ENCODE data around the gene JAZF1.

Gene JAZF1

DNA sequence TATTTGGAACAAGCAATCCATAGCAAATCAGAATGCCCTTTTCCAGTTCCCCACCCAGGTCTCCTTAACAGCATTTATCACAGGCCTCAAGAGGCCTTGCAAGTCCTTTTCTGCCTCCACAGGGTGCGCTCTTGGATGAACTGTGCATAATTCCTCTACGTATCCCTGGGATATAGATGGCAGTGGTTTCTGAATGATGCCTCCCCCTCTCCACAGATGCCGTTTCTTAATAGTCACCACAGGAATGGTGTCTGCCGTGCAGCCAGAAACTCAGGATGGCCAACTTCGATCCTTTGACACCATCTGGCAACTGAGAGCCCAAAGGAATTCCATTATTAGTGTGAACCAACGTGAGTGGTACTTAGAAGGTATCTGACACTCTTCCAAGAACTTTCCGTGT is 43.1 kb downstream of the JAZF1 start:
- DNase-seq (ENCODE audit: low spot score) (no peak), FAIRE-seq (no peak)

GRCh38 chr7:28136885-28137284 is 43.7 kb downstream of the JAZF1 start:
- no peak for DNase-seq (ENCODE audit: low spot score)
- FAIRE-seq, result no peak

DNA sequence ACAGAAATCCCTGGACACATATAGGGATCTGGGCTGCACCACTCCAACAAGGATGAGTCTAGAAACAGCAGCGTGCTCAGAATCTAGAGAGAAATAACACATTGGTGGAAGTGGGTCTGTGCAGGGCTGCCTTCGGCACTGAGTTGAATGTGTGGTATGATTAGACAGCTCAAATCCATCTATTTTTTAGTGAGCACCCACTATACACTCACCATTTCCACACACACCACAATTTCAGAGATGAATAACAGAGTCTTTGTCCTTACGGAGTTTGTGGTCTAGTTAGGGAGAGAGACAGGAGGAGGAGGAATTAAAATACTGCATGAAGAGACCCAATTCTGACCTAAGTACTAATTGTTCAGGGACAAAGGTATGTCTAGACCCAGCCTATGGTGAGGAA is 44.2 kb downstream of the JAZF1 start:
- FAIRE-seq, result no peak

GRCh38 chr7:28135760-28136159 is 44.8 kb downstream of the JAZF1 start:
- FAIRE-seq (no peak), DNase-seq (ENCODE audit: low spot score) (no peak)

More for the DNA sequence above, 44.2 kb downstream of the JAZF1 start:
- DNase-seq (ENCODE audit: low spot score), result no peak

DNA sequence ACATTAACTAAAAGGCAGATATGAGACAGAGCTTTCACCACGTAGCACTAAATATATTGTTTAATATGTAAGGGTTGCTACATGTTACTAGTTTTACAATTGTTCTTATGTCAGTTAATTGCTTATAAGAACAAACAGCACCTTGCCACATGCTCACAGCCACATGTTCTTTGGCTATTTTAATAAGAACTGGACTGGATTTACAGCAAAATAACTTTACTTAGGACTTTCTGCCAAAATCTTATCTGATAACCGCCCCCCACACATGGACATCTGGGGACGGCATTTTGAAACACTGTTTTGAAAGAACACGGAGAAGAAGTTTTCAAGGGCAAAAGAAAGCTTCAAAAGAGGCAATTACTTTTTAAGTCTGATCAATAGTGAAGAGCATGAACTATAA is 45.3 kb downstream of the JAZF1 start:
- no peak for FAIRE-seq
- no peak for DNase-seq (ENCODE audit: low spot score)

GRCh38 chr7:28133872-28134271 is 46.7 kb downstream of the JAZF1 start:
- DNase-seq (ENCODE audit: low spot score) (no peak), FAIRE-seq (no peak)

GRCh38 chr7:28132959-28133870 is 47.4 kb downstream of the JAZF1 start:
- DNase-seq (ENCODE audit: low spot score) (no peak), FAIRE-seq (no peak)

DNA sequence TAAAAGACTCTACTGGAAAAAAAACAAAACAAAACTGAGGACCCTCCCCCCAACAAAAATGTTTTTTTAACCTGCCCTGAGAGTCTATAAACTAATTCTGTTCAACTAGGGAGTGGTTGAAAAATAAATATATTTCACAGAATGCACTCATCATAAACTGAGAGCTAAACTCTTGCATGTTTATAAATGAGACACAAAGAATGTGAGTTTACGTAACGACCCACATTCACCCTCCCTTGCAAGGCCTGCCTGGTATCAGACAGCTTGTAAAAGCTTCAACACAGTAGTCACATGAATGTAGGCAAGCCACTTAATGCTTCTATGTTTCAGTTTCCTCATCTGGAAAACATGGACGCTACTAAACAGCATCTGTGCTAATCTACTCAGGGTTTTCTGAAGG is 50.3 kb downstream of the JAZF1 start:
- FAIRE-seq, result no peak

GRCh38 chr7:28128608-28129007 is 52.0 kb downstream of the JAZF1 start:
- DNase-seq (ENCODE audit: low spot score) (no peak), FAIRE-seq (no peak)

More for the DNA sequence above, 50.3 kb downstream of the JAZF1 start:
- no peak for DNase-seq (ENCODE audit: low spot score)

- no peak for FAIRE-seq
- DNase-seq (ENCODE audit: low spot score), result no peak
Observed at GRCh38 chr7:28126410-28127041, 54.1 kb downstream of the JAZF1 start.

DNA sequence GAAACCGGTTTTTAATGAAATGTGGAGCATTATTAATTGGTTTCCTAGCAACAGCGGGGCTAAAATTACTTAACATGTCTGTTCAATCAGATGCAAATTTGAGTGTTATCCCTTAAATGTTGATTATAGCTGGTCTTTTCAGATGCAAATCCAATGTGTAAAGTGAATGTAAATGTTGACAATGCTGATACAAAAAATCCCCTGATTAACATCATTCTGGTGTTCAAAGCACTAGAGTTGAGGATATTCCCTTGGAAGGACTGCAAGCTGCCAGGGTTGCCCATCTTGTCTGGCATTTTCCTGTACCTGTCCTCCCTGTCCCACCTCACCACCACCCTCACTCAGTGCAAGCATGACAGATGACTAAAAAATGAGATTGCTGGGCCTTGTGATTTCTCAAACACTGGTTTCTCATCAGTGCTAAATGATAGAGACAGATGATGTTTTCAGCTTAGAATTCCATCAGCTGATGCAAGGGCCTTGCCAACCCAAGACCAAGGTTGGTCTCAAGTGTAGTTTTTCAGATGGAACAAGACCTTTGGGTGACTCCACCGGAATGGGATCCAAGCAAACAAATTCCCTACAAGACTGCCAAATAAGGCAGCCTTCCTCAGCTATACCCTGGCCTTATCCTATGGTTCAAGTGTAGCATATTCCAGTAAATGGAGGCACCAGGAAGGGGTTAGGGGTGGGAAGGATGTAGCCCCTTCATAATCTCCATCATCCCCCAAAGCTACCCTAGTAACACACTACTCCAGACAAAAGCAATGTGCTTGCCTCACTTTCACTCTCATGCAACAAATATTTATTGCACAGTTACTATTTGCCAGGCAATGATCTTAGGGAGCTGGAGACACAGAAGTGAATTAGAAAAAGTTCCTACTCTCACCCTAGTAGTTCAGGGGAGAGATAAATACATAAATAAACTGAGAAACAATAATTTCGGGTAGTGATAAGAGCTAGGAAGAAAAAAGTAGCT is 54.9 kb downstream of the JAZF1 start:
- FAIRE-seq, result no peak
- DNase-seq (ENCODE audit: low spot score), result no peak

GRCh38 chr7:28124413-28124812 is 56.2 kb downstream of the JAZF1 start:
- FAIRE-seq, result no peak
- no peak for DNase-seq (ENCODE audit: low spot score)

DNA sequence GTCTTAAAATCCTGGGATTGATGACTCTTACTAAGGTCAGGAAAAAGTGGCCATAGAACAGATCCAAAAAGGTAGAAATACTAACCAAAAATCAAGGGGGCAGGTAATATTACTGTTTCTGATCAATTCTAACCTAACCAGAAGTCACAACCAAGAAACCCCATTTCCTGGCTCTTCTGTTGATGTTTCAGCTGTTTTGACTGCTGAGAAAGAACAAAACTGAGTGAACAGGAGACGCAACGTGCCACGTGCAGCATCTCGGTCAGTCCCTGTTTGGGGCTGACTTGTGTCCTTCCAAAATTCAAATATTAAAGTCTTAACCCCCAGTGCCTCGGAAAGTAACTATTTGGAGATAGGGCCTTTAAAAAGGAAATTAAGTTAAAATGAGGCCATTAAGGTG is 56.8 kb downstream of the JAZF1 start:
- FAIRE-seq (no peak), DNase-seq (ENCODE audit: low spot score) (no peak)

- DNase-seq (ENCODE audit: low spot score), result no peak
- no peak for FAIRE-seq
Observed at GRCh38 chr7:28121496-28121895, 59.1 kb downstream of the JAZF1 start.

DNA sequence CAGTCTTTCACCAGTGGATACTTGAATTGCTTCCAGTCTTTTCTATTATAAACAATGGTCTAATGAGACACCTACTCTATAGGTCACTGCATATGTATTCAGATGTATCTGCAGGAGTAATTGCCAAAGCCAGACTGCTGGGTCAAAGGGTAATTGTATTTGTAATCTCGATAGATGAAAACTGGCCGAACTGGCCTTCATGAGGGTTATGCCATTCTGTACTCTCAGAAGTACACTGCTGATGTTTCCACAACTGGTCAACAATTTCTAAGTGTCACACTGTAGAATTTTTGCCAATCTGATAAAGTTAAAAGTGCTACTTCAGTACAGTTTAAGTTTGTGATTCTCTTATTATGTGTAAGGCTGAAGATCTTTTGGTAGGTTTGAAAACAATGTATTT is 64.6 kb downstream of the JAZF1 start:
- FAIRE-seq, result no peak
- DNase-seq (ENCODE audit: low spot score), result no peak

DNA sequence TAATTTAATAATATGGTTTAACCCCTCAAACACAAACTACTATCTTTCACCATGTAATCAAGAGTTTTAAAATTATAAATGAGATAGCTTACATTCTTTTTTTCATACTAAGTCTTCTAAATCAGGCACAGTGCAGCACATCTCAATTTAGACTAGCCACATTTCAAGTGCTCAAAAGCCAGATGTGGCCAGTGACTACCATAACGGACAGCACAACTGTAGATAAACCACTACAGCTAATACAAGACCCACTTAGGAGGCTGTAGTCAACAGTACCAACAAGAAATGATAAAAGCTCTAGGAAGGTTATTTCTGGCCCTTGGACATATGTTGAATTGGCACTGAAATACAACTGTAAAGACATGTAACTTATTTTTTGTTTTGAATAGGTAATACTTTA is 65.3 kb downstream of the JAZF1 start:
- DNase-seq (ENCODE audit: low spot score), result no peak
- FAIRE-seq, result no peak

- no peak for FAIRE-seq
Observed at GRCh38 chr7:28114056-28114455, 66.5 kb downstream of the JAZF1 start.

GRCh38 chr7:28112883-28113540 is 67.6 kb downstream of the JAZF1 start:
- no peak for FAIRE-seq
- no peak for DNase-seq (ENCODE audit: low spot score)

More at GRCh38 chr7:28114056-28114455, 66.5 kb downstream of the JAZF1 start:
- DNase-seq (ENCODE audit: low spot score), result no peak

- FAIRE-seq, result no peak
- DNase-seq (ENCODE audit: low spot score), result no peak
Observed at GRCh38 chr7:28112467-28112866, 68.1 kb downstream of the JAZF1 start.

DNA sequence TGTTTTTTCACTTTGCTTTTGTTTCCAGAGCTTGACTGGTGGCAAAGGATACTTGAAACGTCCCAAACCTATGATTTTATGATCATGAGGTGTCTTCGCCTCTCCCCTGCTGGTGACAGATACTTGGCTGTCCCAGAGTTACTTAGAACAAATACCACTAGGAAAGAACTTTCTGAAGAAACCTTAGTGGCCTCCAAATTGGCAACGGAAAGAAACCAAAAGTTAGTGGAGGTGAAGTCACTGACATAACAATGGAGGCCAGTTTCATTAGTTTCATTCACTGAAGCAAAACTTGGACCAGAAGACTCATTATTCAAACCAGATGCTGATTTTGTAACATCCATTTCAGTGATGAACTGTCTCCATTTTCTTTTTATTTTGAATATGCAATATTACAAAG is 68.6 kb downstream of the JAZF1 start:
- no peak for FAIRE-seq
- DNase-seq (ENCODE audit: low spot score), result no peak

DNA sequence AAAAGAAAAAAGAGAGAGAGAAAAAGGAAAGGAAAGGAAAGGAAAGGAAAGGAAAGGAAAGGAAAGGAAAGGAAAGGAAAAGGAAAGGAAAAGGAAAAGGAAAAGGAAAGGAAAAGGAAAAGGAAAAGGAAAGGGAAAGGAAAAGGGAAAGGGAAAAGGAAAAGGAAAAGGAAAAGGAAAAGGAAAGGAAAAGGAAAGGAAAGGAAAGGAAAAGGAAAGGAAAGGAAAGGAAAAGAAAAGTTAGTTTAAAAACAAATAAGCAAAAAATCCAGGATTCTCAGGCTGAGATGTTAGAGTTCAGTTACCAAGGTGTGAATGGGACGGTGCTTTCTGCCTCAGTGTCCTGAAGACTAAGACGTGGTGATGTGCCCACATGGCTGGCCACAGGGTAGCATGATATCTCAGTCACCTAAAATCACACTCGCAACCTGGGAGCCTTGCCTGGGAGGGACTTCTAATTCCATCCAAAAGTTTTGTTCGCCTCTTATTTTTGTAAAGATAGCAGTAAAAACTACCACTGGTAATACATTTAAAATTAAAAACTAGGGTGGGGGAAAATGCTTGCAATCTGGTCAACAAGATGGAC is 70.1 kb downstream of the JAZF1 start:
- FAIRE-seq (no peak), DNase-seq (ENCODE audit: low spot score) (no peak)
